Measurements from ENCODE around the gene SLC9A8.
"Not testable (repeated sequence)": the region's sequence is repeated elsewhere in the genome, so short reads cannot be mapped to it uniquely, and the experiment has no call there.

SLC9A8 gene

GRCh38 chr20:49804364-49804763, 8.3 kb upstream of the SLC9A8 start:
- no peaks in the 10 kb centered on the region for H3K27me3 ChIP-seq (ENCODE audit: control insufficient read depth, insufficient read depth, low read length)
- H3K9ac ChIP-seq (ENCODE audit: low read depth, low read length): no peak overlapping the region
- no peaks in the 10 kb centered on the region for H3K9me3 ChIP-seq (ENCODE audit: control insufficient read depth, insufficient read depth, low read length)
- no peak overlapping the region for H3K27ac ChIP-seq (ENCODE audit: low read depth, low read length)
- no peaks in the 10 kb centered on the region for H3K4me1 ChIP-seq (ENCODE audit: control insufficient read depth, insufficient read depth, low read length)
- no peaks in the 10 kb centered on the region for H3K36me3 ChIP-seq (ENCODE audit: control insufficient read depth, insufficient read depth, low read length)
- H3K4me3 ChIP-seq (ENCODE audit: low read depth, low read length): no peak overlapping the region

GRCh38 chr20:49805224-49805876, 7.3 kb upstream of the SLC9A8 start:
- not testable (repeated sequence) for H3K9me3 ChIP-seq (ENCODE audit: control insufficient read depth, insufficient read depth, low read length); H3K4me3 ChIP-seq (ENCODE audit: low read depth, low read length); H3K27me3 ChIP-seq (ENCODE audit: control insufficient read depth, insufficient read depth, low read length); H3K9ac ChIP-seq (ENCODE audit: low read depth, low read length); H3K4me1 ChIP-seq (ENCODE audit: control insufficient read depth, insufficient read depth, low read length); H3K27ac ChIP-seq (ENCODE audit: low read depth, low read length); H3K36me3 ChIP-seq (ENCODE audit: control insufficient read depth, insufficient read depth, low read length)

DNA sequence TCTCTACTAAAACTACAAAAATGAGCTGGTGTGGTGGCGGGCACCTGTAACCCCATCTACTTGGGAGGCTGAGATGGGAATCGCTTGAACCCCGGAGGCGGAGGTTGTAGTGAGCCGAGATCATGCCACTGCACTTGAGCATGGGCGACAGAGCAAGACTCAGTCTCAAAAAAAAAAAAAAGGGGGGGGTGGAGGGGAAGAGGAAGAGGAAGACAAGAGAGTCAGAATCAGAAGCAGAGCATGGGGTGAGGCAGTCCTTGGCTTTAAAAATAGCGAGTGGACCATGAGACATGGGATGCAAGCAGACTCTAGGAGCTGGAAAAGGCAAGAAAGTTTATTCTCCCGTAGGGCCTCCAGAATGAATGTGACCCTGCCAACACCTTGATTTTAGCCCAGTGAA, 3.9 kb upstream of the SLC9A8 start:
- no peaks in the 10 kb centered on the region for H3K27me3 ChIP-seq (ENCODE audit: control insufficient read depth, insufficient read depth, low read length)
- H3K4me3 ChIP-seq (ENCODE audit: low read depth, low read length): no peak overlapping the region

DNA sequence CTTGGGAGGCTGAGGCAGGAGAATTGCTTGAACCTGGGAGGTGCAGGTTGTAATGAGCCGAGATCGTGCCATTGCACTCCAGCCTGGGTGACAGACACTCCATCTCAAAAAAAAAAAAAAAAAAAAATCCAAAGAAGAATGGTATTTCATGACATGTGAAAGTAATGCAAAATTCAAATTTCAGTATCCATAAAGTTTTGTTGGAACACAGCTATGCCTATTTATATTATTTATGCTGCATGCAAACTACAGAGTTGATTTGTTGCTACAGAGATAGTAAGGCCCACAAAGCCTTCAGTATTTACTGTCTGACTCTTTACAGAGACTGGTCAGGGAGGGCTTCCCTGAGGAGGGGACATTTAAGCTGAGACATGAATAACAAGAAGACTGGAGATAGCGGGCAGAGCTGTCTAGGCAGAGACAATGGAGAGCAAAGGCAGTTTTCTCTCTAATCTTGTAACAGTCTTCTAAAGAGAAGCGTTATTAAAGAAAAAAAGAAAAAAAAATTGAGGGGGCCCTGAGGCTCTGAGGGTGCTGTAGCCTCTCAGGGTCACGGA, 2.7 kb upstream of the SLC9A8 start:
- Histone ChIP-seq H3K36me3 (ENCODE audit: control insufficient read depth, insufficient read depth, low read length) (no peaks in the 10 kb centered on the region), H3K27me3 (ENCODE audit: control insufficient read depth, insufficient read depth, low read length) (no peaks in the 10 kb centered on the region), H3K9ac (ENCODE audit: low read depth, low read length) (no peak overlapping the region), H3K9me3 (ENCODE audit: control insufficient read depth, insufficient read depth, low read length) (no peaks in the 10 kb centered on the region), H3K27ac (ENCODE audit: low read depth, low read length) (no peak overlapping the region), H3K4me1 (ENCODE audit: control insufficient read depth, insufficient read depth, low read length) (peaks cover 7% of the 10 kb centered on the region), H3K4me3 (ENCODE audit: low read depth, low read length) (no peak overlapping the region)

More for the DNA sequence above, 3.9 kb upstream of the SLC9A8 start:
- Histone ChIP-seq H3K9me3 (ENCODE audit: control insufficient read depth, insufficient read depth, low read length) (no peaks in the 10 kb centered on the region), H3K36me3 (ENCODE audit: control insufficient read depth, insufficient read depth, low read length) (no peaks in the 10 kb centered on the region), H3K4me1 (ENCODE audit: control insufficient read depth, insufficient read depth, low read length) (peaks cover 6% of the 10 kb centered on the region), H3K9ac (ENCODE audit: low read depth, low read length) (no peak overlapping the region), H3K27ac (ENCODE audit: low read depth, low read length) (no peak overlapping the region)

DNA sequence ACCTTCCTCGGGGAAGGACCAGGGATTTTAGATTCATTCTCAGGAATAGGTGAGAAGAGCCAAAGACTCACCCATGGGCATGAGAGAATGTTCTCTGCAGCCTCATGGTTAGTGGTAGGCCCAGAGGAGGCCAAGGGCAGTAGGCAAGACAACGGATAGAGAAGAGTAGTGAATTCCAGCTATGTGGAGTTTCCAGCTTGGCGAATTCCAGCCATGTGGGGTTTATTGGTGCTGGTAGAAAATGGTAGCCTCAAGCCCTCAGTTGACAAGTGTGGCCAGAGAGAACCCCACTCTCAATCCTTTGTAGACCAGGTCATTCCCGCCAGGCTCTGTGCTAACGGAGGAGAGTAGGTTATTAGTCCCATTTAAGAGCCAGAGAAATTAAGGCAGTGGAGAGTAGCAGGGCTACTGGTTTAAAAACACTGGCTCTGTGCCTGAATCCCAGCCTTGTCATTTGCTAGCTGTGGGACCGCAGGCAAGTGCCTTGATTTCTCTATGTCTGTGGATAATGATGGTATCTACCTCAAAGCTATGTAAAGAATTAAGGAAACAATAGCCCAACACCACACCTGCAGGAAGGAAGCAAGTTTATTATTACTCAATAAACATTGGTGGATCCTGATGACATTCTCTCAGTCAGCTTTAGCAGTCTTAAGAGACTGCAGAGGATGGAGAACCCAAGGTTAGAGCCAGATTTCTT, 2.0 kb upstream of the SLC9A8 start:
- Histone ChIP-seq H3K27ac (ENCODE audit: low read depth, low read length) (no peak overlapping the region), H3K4me3 (ENCODE audit: low read depth, low read length) (no peak overlapping the region), H3K9ac (ENCODE audit: low read depth, low read length) (no peak overlapping the region), H3K27me3 (ENCODE audit: control insufficient read depth, insufficient read depth, low read length) (no peaks in the 10 kb centered on the region), H3K36me3 (ENCODE audit: control insufficient read depth, insufficient read depth, low read length) (peaks cover 5% of the 10 kb centered on the region), H3K9me3 (ENCODE audit: control insufficient read depth, insufficient read depth, low read length) (no peaks in the 10 kb centered on the region), H3K4me1 (ENCODE audit: control insufficient read depth, insufficient read depth, low read length) (peaks cover 7% of the 10 kb centered on the region)

DNA sequence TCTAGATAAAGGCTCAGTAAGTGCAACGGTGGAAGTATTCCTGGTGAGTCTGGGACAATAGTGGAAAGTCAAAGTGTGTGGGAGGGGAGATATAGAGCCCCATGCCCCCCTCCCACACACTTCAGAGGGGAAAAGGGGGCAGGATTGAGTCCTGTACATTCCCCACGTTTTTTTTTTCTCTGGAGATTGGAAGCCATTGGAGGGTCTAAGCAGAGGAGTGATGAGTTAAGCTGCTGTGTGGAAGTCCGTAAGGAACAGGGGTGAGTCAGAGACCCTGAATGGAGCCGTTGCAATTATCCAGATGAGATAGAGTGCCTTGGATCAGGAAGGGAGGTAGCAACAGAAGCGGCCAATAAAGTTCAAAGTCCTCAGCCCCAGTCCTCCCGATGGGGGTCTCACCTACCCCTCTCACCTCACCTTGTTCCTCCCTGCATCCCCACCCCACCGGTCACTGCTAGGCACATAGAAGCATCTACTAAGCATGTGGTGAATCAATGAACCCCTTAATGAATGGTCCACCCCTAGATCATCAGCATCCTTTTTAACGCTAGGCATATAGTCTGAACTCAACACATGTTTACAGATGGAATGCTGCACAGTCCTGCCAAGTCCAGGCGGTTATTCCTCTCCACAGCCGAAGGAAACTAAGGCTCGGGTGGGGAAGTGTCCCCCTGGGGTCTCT, 662 bp upstream of the SLC9A8 start:
- H3K4me1 ChIP-seq (ENCODE audit: control insufficient read depth, insufficient read depth, low read length): peaks cover 7% of the 10 kb centered on the region

DNA sequence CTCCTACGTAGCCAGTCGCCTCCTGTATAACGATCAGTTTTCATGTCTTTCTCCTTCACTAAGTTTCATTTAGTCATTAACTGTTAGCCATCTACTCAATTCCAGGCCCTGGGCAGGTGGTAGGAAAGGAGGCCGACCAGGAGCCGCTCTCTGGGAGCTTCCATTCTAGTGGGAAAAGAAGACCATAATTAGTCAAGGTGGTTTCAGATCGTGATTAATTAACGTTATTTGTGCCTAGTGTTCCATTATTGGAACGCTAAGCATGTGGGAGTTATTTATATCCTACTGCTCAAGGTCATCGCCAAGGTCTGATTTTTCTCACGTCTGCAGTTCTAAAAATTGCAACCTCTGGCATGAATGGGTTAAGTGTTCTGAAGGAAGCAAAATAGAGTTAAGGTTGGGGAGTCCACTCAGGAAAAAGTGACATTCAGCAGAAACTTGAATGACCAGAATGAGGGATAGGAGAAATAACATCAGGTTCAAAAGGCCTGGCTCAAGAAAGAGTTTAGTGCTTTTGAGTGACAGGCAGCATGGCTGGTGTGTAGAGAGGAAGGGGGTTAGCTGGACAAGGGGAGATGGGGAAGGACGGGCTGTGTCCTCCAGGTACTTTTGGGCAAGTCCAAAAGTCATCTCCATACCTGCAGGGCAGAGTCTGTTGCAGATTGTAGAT, 812 bp downstream of the SLC9A8 start:
- Histone ChIP-seq H3K4me1 (ENCODE audit: control insufficient read depth, insufficient read depth, low read length) (peaks cover 7% of the 10 kb centered on the region), H3K27ac (ENCODE audit: low read depth, low read length) (peak overlapping the region; percentile 91), H3K9ac (ENCODE audit: low read depth, low read length) (peak overlapping the region; percentile 72), H3K4me3 (ENCODE audit: low read depth, low read length) (peak overlapping the region; percentile 88), H3K36me3 (ENCODE audit: control insufficient read depth, insufficient read depth, low read length) (peaks cover 13% of the 10 kb centered on the region), H3K27me3 (ENCODE audit: control insufficient read depth, insufficient read depth, low read length) (no peaks in the 10 kb centered on the region), H3K9me3 (ENCODE audit: control insufficient read depth, insufficient read depth, low read length) (no peaks in the 10 kb centered on the region)

More for the DNA sequence above, 662 bp upstream of the SLC9A8 start:
- Histone ChIP-seq H3K9me3 (ENCODE audit: control insufficient read depth, insufficient read depth, low read length) (no peaks in the 10 kb centered on the region), H3K27me3 (ENCODE audit: control insufficient read depth, insufficient read depth, low read length) (no peaks in the 10 kb centered on the region), H3K9ac (ENCODE audit: low read depth, low read length) (peak overlapping the region; percentile 62), H3K4me3 (ENCODE audit: low read depth, low read length) (peak overlapping the region; percentile 88), H3K36me3 (ENCODE audit: control insufficient read depth, insufficient read depth, low read length) (peaks cover 8% of the 10 kb centered on the region), H3K27ac (ENCODE audit: low read depth, low read length) (peak overlapping the region; percentile 91)

DNA sequence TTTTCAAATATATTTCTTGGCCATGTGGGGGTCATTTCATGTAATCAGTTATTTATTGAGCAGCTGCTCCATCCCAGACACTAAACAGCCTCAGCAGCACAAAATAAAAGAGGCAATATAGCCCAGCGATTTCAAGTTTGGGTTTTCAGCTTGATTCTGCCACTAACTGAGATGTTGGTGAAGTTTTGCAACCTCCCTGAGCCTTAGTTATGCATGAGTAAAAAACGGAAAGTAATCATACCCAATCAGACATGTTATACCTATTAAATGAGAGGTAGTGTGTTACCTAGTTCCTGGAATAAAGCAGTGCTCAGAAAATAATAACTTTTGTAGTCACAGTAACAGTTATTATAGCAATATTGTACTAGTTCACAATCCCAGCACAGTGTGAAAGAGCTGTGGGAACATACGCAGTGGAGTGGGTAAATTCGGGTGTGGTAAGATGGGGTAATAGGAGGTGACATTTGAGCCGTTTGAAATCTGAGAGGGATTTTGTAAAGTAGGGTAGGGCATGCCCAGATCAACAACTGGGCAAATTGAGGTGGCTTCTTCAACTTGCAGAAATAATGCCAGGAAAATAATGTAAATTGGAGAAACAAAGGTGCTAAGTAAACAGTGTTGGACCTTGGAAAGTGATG, 1.5 kb downstream of the SLC9A8 start:
- Histone ChIP-seq H3K4me3 (ENCODE audit: low read depth, low read length) (peak overlapping the region; percentile 88; the same call in 1 of the 2 replicates), H3K9ac (ENCODE audit: low read depth, low read length) (no peak overlapping the region), H3K27ac (ENCODE audit: low read depth, low read length) (no peak overlapping the region), H3K27me3 (ENCODE audit: control insufficient read depth, insufficient read depth, low read length) (no peaks in the 10 kb centered on the region), H3K36me3 (ENCODE audit: control insufficient read depth, insufficient read depth, low read length) (peaks cover 18% of the 10 kb centered on the region), H3K4me1 (ENCODE audit: control insufficient read depth, insufficient read depth, low read length) (peaks cover 7% of the 10 kb centered on the region), H3K9me3 (ENCODE audit: control insufficient read depth, insufficient read depth, low read length) (no peaks in the 10 kb centered on the region)

DNA sequence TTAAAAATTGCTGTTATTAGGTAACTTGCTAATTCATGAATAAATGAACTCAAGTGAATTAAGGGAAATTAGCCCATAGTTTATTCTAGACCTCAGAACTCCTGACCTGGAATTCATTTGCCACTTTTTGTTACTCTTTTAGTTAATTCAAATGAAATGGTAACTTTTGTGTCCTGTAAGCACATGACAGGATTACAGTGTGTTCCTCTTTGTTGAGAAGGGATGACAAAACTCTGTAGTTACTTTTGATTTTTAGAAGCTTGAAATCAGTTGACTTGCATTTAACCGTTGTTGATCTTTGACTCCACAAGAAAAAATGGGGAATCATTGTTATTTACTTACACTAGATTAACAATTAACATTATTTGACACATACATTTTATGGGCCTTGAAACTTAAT, 6.2 kb downstream of the SLC9A8 start:
- peaks cover 36% of the 10 kb centered on the region for H3K36me3 ChIP-seq (ENCODE audit: control insufficient read depth, insufficient read depth, low read length)
- H3K4me1 ChIP-seq (ENCODE audit: control insufficient read depth, insufficient read depth, low read length): peaks cover under 1% of the 10 kb centered on the region; the same call in 1 of the 2 replicates
- H3K4me3 ChIP-seq (ENCODE audit: low read depth, low read length): no peak overlapping the region
- H3K27ac ChIP-seq (ENCODE audit: low read depth, low read length): no peak overlapping the region
- no peaks in the 10 kb centered on the region for H3K9me3 ChIP-seq (ENCODE audit: control insufficient read depth, insufficient read depth, low read length)
- no peak overlapping the region for H3K9ac ChIP-seq (ENCODE audit: low read depth, low read length)
- no peaks in the 10 kb centered on the region for H3K27me3 ChIP-seq (ENCODE audit: control insufficient read depth, insufficient read depth, low read length)

GRCh38 chr20:49819702-49820101, 7.1 kb downstream of the SLC9A8 start:
- Histone ChIP-seq H3K9me3 (ENCODE audit: control insufficient read depth, insufficient read depth, low read length) (no peaks in the 10 kb centered on the region), H3K4me1 (ENCODE audit: control insufficient read depth, insufficient read depth, low read length) (no peaks in the 10 kb centered on the region), H3K27ac (ENCODE audit: low read depth, low read length) (no peak overlapping the region), H3K4me3 (ENCODE audit: low read depth, low read length) (no peak overlapping the region), H3K27me3 (ENCODE audit: control insufficient read depth, insufficient read depth, low read length) (no peaks in the 10 kb centered on the region), H3K36me3 (ENCODE audit: control insufficient read depth, insufficient read depth, low read length) (peaks cover 44% of the 10 kb centered on the region), H3K9ac (ENCODE audit: low read depth, low read length) (no peak overlapping the region)
